EL (cell line): ENCODE measurements around the gene ATP5ME.
"Not testable (repeated sequence)": the region's sequence is repeated elsewhere in the genome, so short reads cannot be mapped to it uniquely, and the experiment has no call there.

Source experiments
- DNase-seq: peaks from one replicate; pipeline ENCODE4 v3.0.0-alpha.2; 2016

ATP5ME gene

DNA sequence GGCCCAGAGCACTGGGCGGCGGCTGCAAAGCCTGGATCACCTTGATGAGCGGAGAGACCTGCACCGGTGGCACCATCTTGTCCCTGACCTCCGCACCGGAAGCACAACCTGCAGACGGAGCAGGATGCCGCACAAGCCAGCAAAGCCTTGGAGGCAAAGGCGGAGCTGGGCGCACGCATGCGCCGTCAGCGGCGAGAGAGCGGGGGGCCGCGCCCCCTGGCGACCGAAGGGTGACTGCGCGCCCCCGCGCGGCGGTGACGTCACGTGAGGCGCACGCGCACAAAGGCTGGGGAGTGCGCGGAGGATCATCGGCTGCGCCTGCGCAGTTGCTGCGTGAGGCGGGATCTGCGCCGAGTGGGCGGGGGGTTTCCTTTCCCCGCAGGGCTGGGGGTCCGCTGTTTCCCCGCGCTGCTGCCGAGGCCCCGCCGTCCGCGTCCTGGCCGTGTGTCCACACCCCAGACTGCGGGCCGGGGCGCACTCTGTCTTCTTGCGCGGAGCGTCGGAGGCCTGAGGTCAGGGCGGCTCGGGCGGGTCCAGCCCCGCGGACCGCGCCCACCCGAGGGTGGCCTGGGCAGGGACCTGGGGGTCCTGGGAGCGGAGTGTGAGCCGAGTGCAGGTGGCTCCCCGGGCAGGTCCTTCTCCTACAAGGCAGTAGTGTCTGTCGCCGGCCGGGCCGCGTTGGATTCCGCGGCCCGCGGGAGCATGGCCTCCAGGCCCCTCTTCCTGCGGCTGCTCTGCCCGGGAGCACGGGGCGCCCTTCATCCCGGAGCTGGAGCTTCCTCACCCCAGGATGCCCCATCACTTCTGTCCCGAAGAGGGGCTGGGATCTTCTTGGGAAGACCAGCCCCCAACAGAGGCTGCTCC lies at the start of gene ATP5ME, which contains the start of gene MYL5:
ATP5ME (minus strand) TSS at position 105 of the 864 bp plus-strand sequence; CDS start at position 76, 29 bp downstream.
MYL5 (plus strand) TSS at position 371 of the 864 bp plus-strand sequence. CDS start 3,485 bp downstream, outside the sequence.
- DNase-seq, result peak; percentile 94

DNA sequence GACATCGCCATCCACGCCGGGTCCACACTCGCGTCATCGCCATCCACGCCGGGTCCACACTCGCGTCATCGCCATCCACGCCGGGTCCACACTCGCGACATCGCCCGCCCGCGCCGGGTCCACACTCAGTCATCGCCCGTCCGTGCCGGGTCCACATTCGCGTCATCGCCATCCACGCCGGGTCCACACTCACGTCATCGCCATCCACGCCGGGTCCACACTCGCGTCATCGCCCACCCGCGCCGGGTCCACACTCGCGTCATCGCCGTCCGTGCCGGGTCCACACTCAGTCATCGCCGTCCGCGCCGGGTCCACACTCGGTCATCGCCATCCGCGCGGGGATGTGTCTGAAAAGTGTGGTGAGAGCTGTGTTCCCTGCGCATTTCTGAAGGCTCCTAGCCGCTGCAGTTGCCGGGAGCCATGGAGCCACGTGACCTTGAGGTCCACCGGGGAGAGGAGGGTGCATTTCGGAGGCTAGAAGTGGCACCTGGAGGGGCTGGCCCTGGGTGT lies 48.8 kb upstream of the ATP5ME start:
- no peak for DNase-seq

- no peak for DNase-seq
Measured at GRCh38 chr4:722169-722725, 48.2 kb upstream of the ATP5ME start.

- DNase-seq, result no peak
Measured at GRCh38 chr4:721261-722168, 47.4 kb upstream of the ATP5ME start.

- no peak for DNase-seq
Measured at GRCh38 chr4:720111-720860, 46.2 kb upstream of the ATP5ME start.

DNA sequence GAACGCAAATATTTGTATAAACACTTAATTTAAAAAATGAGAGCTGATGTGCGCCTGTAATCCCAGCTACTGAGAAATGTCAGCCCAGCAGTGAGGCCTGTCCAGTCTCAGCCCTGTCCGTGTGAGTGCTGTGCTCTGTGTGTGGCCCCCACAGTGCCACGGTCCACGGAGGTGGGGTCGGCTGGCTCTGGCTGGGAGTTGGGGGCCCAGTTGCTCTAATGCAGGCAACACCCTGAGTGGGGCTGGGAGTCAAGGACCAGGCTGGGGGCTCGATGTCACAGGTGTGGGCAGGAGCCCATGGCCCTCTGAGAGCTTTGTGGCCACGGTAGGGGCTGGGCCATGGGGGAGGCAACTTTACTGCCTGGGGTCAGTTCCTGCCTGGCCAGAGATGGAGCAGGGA lies 44.4 kb upstream of the ATP5ME start:
- DNase-seq, result no peak

DNA sequence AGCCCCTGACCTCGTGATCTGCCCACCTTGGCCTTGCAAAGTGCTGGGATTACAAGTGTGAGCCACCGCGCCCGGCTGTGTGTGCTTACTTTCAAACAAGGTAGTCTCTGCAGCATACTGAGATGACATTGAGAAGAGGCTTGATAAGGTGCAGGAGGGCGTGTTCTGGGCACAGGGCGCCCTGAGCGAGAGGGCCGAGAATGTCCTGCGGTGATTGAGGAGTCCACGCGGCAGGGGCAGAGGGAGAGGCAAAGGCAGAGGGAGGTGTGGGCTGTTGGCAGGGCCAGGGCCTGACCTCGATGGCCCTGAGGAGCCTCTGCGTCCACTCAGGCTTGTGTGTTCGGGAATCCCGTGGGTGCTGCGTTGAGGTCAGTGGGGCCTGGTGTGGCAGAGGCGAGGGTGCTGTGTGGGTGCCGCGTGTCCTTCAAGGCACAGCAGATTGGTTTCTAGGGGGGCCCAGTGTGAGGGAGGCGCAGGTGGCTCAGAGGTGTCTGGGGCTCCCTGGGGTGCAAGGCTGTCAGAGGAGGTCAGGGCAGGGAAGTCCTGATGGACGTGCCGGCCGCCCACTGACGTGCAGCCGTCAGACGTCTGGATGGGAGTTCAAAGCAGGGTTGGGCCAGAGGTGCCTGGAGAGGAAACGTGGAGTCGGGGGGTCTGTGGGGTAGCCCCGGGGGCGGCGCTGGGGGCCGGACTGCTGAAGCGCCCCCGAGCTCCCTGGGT lies 43.7 kb upstream of the ATP5ME start:
- DNase-seq, result no peak

GRCh38 chr4:714087-714486 lies 40.0 kb upstream of the ATP5ME start:
- no peak for DNase-seq

DNA sequence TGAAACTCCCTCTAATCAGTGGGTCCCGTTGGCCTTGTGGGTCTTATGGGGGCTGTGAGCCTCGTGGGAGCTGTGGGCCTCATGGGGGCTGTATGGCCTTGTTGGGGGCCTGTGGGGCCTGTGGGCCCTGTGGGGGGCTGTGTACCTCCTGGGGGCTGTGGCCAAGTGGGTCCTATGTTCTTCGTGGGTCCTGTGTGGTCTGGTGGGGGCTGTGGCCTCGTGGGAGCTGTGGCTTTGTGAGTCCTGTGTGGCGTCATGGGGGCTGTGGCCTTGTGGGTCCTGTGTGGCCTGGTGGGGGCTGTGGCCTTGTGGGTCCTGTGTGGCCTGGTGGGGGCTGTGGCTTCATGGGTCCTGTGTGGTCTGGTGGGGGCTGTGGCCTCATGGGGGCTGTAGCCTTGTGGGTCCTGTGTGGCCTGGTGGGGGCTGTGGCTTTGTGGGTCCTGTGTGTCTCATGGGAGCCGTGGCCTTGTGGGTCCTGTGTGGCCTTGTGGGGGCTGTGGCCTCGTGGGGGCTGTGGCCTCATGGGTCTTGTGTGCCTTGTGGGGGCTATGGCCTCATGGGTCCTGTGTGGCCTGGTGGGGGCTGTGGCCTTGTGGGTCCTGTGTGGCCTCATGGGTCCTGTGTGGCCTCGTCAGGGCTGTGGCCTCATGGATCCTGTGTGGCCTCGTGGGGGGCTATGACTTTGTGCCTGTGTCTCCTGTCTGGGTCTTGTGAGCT lies 39.0 kb upstream of the ATP5ME start:
- DNase-seq, result no peak

- no peak for DNase-seq
Measured at GRCh38 chr4:712093-712492, 38.0 kb upstream of the ATP5ME start.

GRCh38 chr4:710916-711315 lies 36.8 kb upstream of the ATP5ME start:
- DNase-seq, result no peak

- DNase-seq, result no peak
Measured at GRCh38 chr4:710116-710515, 36.0 kb upstream of the ATP5ME start.

DNA sequence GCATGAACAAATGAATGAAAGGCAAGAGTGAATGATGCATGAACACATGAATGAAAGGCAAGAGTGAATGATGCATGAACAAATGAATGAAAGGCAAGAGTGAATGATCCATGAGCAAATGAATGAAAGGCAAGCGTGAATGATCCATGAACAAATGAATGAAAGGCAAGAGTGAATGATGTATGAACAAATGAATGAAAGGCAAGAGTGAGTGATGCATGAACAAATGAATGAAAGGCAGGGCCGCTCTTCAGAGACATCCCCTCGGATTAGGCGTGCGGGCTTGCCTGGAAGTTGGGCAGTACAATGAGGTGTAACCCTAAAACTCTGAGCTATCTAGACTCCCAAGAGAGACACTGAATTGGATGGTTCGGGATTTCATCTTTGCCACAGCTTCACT lies 35.3 kb upstream of the ATP5ME start:
- no peak for DNase-seq

DNA sequence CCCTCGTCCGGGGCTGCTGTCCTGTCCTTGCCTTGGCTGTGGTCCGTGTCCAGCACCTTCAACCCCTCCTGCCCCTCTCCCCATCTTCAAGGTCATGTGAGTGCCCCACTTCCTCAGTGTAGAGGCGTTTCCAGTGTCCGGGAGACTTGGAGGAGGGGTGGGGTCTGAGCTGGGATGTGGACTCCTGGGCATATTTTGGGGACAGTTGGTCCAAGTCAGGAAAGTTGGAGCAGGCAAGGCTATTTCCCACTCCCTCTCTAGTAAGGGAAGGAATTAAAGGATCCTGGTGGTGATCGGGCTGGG lies 34.5 kb upstream of the ATP5ME start:
- DNase-seq, result no peak

- DNase-seq, result no peak
Measured at GRCh38 chr4:707929-708630, 34.0 kb upstream of the ATP5ME start.

DNA sequence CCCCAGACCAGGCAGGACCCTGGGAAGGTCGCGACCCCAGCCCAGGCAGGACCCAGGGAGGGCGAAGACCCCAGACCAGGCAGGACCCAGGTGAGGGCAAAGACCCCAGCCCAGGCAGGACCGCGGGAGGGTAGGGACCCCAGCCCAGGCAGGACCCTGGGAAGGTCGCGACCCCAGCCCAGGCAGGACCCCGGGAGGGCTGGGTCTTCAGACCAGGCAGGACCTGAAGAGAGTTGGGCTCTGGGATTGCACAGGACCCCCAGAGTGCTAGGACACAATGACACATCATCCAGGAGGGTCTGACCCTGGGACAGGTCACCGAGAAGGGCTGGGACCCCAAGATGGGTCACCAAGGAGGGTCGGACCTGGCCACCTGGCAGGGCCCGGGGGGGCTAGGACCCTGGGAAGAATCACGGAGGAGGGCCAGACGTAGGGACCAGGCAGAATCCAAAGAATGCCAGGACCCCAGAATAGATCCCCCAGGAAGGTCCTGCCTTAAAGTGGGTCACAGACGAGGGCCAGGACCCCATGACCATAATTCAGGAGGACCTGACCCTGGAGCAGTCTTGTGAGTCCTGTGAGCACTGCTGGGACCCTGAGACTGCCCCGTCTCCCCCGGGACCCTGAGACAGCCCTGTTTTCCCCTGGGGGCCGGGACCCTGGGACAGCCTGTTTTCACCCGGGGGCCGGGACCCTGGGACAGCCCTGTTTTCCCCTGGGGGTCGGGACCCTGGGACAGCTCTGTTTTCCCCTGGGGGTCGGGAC lies 32.9 kb upstream of the ATP5ME start:
- no peak for DNase-seq

DNA sequence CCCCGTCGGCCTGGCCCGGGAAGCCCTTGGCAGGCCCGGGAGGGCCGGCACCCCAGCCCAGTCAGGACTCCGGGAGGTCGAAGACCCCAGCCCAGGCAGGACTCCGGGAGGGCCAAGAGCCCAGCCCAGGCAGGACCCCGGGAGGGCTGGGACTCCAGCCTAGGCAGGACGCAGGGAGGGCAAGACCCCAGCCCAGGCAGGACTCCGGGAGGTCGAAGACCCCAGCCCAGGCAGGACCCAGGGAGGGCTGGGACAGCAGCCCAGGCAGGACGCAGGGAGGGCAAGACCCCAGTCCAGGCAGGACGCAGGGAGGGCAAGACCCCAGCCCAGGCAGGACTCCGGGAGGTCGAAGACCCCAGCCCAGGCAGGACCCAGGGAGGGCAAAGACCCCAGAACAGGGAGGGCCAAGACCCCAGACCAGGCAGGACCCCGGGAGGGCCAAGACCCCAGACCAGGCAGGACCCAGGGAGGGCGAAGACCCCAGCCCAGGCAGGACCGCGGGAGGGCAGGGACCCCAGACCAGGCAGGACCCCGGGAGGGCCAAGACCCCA lies 32.1 kb upstream of the ATP5ME start:
- DNase-seq, result not testable (repeated sequence)

DNA sequence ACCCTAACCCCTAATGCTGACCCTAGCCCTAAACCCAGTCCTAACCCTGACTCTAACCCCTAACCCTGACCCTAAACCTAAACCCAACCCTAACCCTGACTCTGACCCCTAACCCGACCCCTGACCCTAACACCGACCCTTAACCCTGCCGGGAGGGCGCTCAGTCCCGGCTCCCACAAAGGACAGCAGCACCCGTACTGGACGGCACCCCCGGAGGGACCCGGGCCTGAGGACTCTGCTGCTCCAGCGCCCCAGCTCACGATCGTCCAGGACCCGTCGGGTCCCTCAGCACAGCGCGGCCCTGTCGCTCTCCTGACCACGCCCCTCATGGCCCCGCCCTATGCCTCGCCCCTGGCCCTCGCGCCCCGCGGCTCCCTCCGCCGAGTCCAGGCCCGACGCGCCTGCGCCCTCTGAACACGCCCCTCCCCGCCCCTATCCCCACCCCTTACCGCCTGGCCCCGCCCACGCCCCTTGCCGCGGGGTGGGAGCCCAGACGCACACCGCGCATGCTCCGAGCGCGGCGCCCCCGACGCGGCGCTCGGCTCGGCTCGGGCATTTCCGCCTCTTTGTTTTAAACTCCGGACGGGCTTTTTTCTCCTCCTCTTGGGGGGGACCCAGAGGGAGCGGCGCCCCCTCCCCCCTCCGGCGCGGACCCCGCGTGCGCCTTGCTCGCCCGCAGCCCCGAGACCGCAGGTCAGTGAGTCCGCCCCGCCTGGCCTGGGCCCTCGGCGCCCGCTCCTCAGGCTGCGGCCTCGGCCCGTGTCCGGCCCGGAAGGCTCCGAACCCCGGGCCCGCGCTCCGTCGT lies 31.4 kb upstream of the ATP5ME start, which contains the start of gene PCGF3:
PCGF3 (plus strand) TSS at position 555 of the 805 bp plus-strand sequence. CDS start 27,849 bp downstream, outside the sequence.
- DNase-seq, result peak; percentile 93

DNA sequence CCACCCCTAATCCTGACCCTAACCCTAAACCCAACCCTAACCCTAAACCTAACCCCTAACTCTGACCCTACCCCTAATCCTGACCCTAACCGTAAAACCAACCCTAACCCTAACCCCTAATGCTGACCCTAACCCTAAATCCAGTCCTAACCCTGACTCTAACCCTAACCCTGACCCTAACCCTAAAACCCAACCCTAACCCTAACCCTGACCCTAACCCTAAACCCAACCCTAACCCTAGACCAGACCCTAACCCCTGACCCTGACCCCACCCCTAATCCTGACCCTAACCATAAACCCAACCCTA lies 30.8 kb upstream of the ATP5ME start:
- no peak for DNase-seq
